HepG2 (cell line): ENCODE results near the gene KCNK6. TPM values are rescaled to one million over a fixed set of nuclear protein-coding genes. Genes with fewer than 3 reads are reported as not detected.

Experiments used
- ATAC-seq: fragments of 200-7000 bp; cut with Tn5 transposase; 3 replicates; pipeline ENCODE4 v1.9.1; 2020; ENCODE audit warnings: mild to moderate bottlenecking, moderate library complexity
- BruUV-seq: library from RNA; stranded (reverse); fragments of 400-500 nt; replicated peaks from 2 replicates; lab custom pipeline; 2021; lab: Mats Ljungman, UMichigan
- CTCF ChIA-PET: fragments of 300-600 bp; formaldehyde crosslinking; extraction: SDS; loops from one replicate; lab custom pipeline; 2021; ENCODE audit warnings: low total read pairs, inconsistent platforms, low intra/inter-chr PET ratio; lab: Yijun Ruan, JAX
- POLR2A ChIA-PET: fragments of 350-600 bp; sonication (Branson Sonifier 250); formaldehyde crosslinking; loops from one replicate; lab custom pipeline; 2020; ENCODE audit warnings: antibody characterized with exemption, inconsistent platforms; lab: Yijun Ruan, JAX
- DNase-seq: peaks from one replicate; pipeline ENCODE4 v3.0.0-alpha.2; 2015; ENCODE audit warnings: low spot score
- FAIRE-seq: peaks from 3 replicates; lab custom pipeline; 2011; peaks lifted over from hg19 to GRCh38; lab: Jason Lieb, UNC
- H2AFZ ChIP-seq: one replicate; pipeline ENCODE4 v1.6.1; 2011; ENCODE audit warnings: low read length, inconsistent platforms
- H3K27ac ChIP-seq: fragments of 300-600 bp; 3 replicates; pipeline ENCODE4 v1.8.0; 2011; ENCODE audit warnings: mixed run types, mild to moderate bottlenecking, mixed read lengths, low read length, inconsistent platforms; ENCODE audit not compliant: insufficient read depth; ENCODE audit errors: extremely low read length
- H3K27me3 ChIP-seq, 2 experiments: fragments of 200-600 bp in 1 of 2; 2 replicates in 1 of 2; 3 replicates in 1 of 2; pipeline versions ENCODE4 v1.6.0 to v1.8.0; 2011; ENCODE audit warnings: low read length in 2 of 2, mild to moderate bottlenecking in 2 of 2, moderate library complexity in 2 of 2, inconsistent platforms in 1 of 2; ENCODE audit not compliant: insufficient read depth in 2 of 2, control insufficient read depth in 1 of 2
- H3K36me3 ChIP-seq, 2 experiments: fragments of 200-600 bp in 1 of 2; replicated peaks in 1 of 2; 2 replicates in 1 of 2; 3 replicates in 1 of 2; pipeline versions ENCODE4 v1.5.1 to v1.8.0; 2011; ENCODE audit warnings: low read length in 2 of 2, inconsistent platforms in 1 of 2; ENCODE audit not compliant: insufficient read depth in 2 of 2, control insufficient read depth in 1 of 2
- H3K4me1 ChIP-seq: 2 replicates; pipeline ENCODE4 v1.5.1; 2012; ENCODE audit warnings: low read length, inconsistent platforms; ENCODE audit not compliant: insufficient read depth
- H3K4me2 ChIP-seq: 2 replicates; pipeline ENCODE4 v1.6.0; 2011; ENCODE audit warnings: low read depth, low read length, inconsistent platforms
- H3K4me3 ChIP-seq, 3 experiments: fragments of 200-600 bp in 1 of 3; sonication (generic), shearing (Covaris generic) in 1 of 3; replicated peaks in 1 of 3; 2 replicates each; pipeline ENCODE4 v1.5.1; 2011 to 2016; ENCODE audit warnings: low read length in 3 of 3, inconsistent platforms in 2 of 3, low read depth in 2 of 3, mild to moderate bottlenecking in 2 of 3, control low read depth in 1 of 3, mixed read lengths in 1 of 3; ENCODE audit not compliant: insufficient read depth in 1 of 3
- H3K79me2 ChIP-seq: one replicate; pipeline ENCODE4 v1.6.1; 2011; ENCODE audit warnings: low read length, inconsistent platforms; ENCODE audit not compliant: insufficient read depth
- H3K9ac ChIP-seq: 2 replicates; pipeline ENCODE4 v1.6.0; 2011; ENCODE audit warnings: mild to moderate bottlenecking, low read depth, low read length, inconsistent platforms; ENCODE audit not compliant: insufficient read depth
- H3K9me3 ChIP-seq: 2 replicates; pipeline ENCODE4 v1.5.1; 2012; ENCODE audit warnings: mild to moderate bottlenecking, low read length
- H4K20me1 ChIP-seq: 2 replicates; pipeline ENCODE4 v1.6.0; 2011; ENCODE audit warnings: inconsistent platforms, mild to moderate bottlenecking, low read length, moderate library complexity; ENCODE audit not compliant: insufficient read depth
- ERF ChIP-seq: IDR thresholded peaks from 2 replicates; pipeline ENCODE4 v1.6.1; 2018; ENCODE audit warnings: missing biosample characterization, missing genetic modification reagents
- FOSL2 ChIP-seq: sonication (generic); formaldehyde crosslinking; IDR thresholded peaks from 2 replicates; pipeline ENCODE4 v1.4.0; 2020; ENCODE audit warnings: missing genetic modification reagents
- GTF3A ChIP-seq: sonication (generic); formaldehyde crosslinking; conservative IDR thresholded peaks from 2 replicates; pipeline ENCODE4 v1.4.0; 2020; ENCODE audit warnings: mild to moderate bottlenecking, missing genetic modification reagents
- HNRNPUL1 ChIP-seq: fragments of 200-400 bp; formaldehyde crosslinking; IDR thresholded peaks from 2 replicates; pipeline ENCODE4 v1.6.1; 2017; ENCODE audit warnings: low read depth, mild to moderate bottlenecking, low read length, moderate library complexity
- SKI ChIP-seq: fragments of 450-650 bp; IDR thresholded peaks from one replicate; pipeline ENCODE4 v1.6.1; 2018; ENCODE audit warnings: mild to moderate bottlenecking; ENCODE audit not compliant: partially characterized antibody
- TEF ChIP-seq: sonication (generic); formaldehyde crosslinking; IDR thresholded peaks from 2 replicates; pipeline ENCODE4 v1.5.0; 2020; ENCODE audit warnings: missing genetic modification reagents
- ZNF101 ChIP-seq: sonication (generic); formaldehyde crosslinking; IDR thresholded peaks from 2 replicates; pipeline ENCODE4 v1.4.0; 2020; ENCODE audit warnings: mild to moderate bottlenecking, low read depth, missing genetic modification reagents, borderline replicate concordance
- ZNF121 ChIP-seq: sonication (generic); formaldehyde crosslinking; IDR thresholded peaks from 2 replicates; pipeline ENCODE4 v1.5.0; 2020; ENCODE audit warnings: mild to moderate bottlenecking, missing genetic modification reagents
- ZXDC ChIP-seq: sonication (generic); formaldehyde crosslinking; IDR thresholded peaks from 2 replicates; pipeline ENCODE4 v1.5.0; 2020; ENCODE audit warnings: mild to moderate bottlenecking, missing genetic modification reagents
- WGBS: methylation state at CpG from one replicate; pipeline ENCODE4 v1.1.6; 2017; ENCODE audit warnings: low lambda C conversion rate; 5-methylcytosine and 5-hydroxymethylcytosine counted together
- in situ Hi-C: cut with HindIII; loops from 2 replicates; pipeline ENCODE4 v1.10.0; 2017; ENCODE audit warnings: low pct_unique_long_range_greater_than_20kb; ENCODE audit not compliant: extremely low pct_ligation_motif_present
- intact Hi-C: fragments of 100-400 bp; cut with micrococcal nuclease; formaldehyde crosslinking; loops from one replicate; pipeline ENCODE4 v1.10.0; 2022; ENCODE audit not compliant: unreplicated experiment
- polyA plus RNA-seq, 8 experiments: library from polyadenylated mRNA; depleted of rRNA in 3 of 8; stranded (reverse) in 7 of 8; unstranded in 1 of 8; fragments of >200 nt; fragmentation: Illumina TruSeq in 4 of 8; extraction: Trizol in 4 of 8; gene quantifications; 2 replicates each; pipeline versions ENCODE4 v1.2.1 to v1.2.3, GENCODE V29; 2011 to 2016; ENCODE audit warnings: low read depth in 4 of 8, missing spikeins in 1 of 8, mixed read lengths in 1 of 8; ENCODE audit not compliant: insufficient read depth in 1 of 8
- total RNA-seq, 5 experiments: library from RNA; depleted of rRNA; stranded (reverse); fragments of >200 nt; fragmentation: Illumina TruSeq; extraction: Trizol; gene quantifications; 2 replicates each; pipeline ENCODE4 v1.2.3, GENCODE V29; 2016; ENCODE audit warnings: low read depth in 1 of 5

The KCNK6 gene
- total and polyA plus RNA-seq, 2 of the 13 experiments (the other 11 are each of a cell fraction or from before 2014, with no cell fraction given), result 0.03 TPM; not detected in 1

- TF ChIP-seq ZXDC (CRISPR knock-in tag), result no peak
- no peak for TF ChIP-seq HNRNPUL1
- TF ChIP-seq GTF3A, result no peak
- no peak for TF ChIP-seq ZNF101 (CRISPR knock-in tag)
- no peak for TF ChIP-seq ERF (CRISPR knock-in tag)
- TF ChIP-seq SKI, result no peak
- no peak for TF ChIP-seq FOSL2 (CRISPR knock-in tag)
- TF ChIP-seq, all 625 proteins: peak for 0
Observed at GRCh38 chr19:38340927-38341326, 21.3 kb downstream of the KCNK6 start (continued).

GRCh38 chr19:38346837-38347236 is 27.2 kb downstream of the KCNK6 start:
- Histone ChIP-seq H3K9ac (no peak overlapping the region), H3K9me3 (no peaks in the 10 kb centered on the region), H4K20me1 (no peaks in the 10 kb centered on the region), H3K27me3 (no peaks in the 10 kb centered on the region; a peak in 1 of 5 replicates), H3K79me2 (no peaks in the 10 kb centered on the region), H3K4me1 (no peaks in the 10 kb centered on the region), H3K4me2 (no peak overlapping the region), H3K4me3 (no peak overlapping the region), H3K36me3 (no peaks in the 10 kb centered on the region), H3K27ac (no peak overlapping the region), H2AFZ (no peak overlapping the region)
- FAIRE-seq (no peak), DNase-seq (no peak), ATAC-seq (no peak)
- POLR2A ChIA-PET, result interaction anchor here (0.6 to 1.4 kb wide), 2 partner anchors 27 to 881 kb away, joined by 3 to 4 read pairs; partner anchors contain the start of gene PSMD8
- 51% methylated on average over 4 of the region's 4 CpGs for WGBS
- CTCF ChIA-PET, result no interaction called here
- intact Hi-C loops (no loop called here), in situ Hi-C loops (no loop called here)
- TF ChIP-seq TEF (CRISPR knock-in tag) (no peak), ZNF121 (CRISPR knock-in tag) (peak; percentile 51; the same call in 1 of the 2 replicates)
- BruUV-seq, result no TSS peak
